Erythroblast (primary cell): ENCODE results near the gene SPATA4.

Experiments used
- GATA1 ChIP-seq: IDR thresholded peaks from 2 replicates; pipeline ENCODE4 v1.6.1; 2011; ENCODE audit warnings: low read depth, mild to moderate bottlenecking, control low read depth, low read length, moderate library complexity
- POLR2A ChIP-seq: IDR thresholded peaks from 2 replicates; pipeline ENCODE4 v1.6.1; 2011; ENCODE audit warnings: mild to moderate bottlenecking, low read length

DNA sequence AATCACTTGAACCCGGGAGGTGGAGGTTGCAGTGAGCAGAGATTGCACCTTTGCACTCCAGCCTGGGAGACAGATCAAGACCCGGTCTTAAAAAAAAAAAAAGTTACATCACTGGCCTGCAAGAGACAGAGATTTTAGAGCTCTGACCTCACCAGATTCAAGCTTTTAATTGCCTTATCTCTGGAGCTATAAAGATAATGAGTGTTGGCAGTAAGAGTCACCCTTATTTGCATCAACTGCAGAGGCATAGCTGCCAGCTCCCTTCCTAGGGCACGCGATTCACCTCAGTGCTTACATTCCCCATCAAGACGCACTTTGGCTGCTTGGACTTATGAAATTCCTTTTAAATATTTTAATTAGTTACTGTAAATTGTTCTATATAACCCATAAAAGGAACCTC is 12.5 kb upstream of the SPATA4 start:
- TF ChIP-seq POLR2A (no peak), GATA1 (no peak)
